Adrenal gland (tissue), 12 donors: Measurements from ENCODE around the gene DIAPH2. TPM values are rescaled to one million over a fixed set of nuclear protein-coding genes. Genes with fewer than 3 reads are reported as not detected.

Experiments used
- DNase-seq, 7 donors: peaks; one replicate each; pipeline ENCODE4 v3.0.0-alpha.2; 2019 to 2020
- H3K27ac ChIP-seq, 5 donors: fragments of 200-600 bp; sonication (generic) in 4 of 5; 1 replicate in 3 of 5; 2 replicates in 2 of 5; pipeline versions ENCODE4 v1.5.1 to v1.8.0; 2016 to 2020; ENCODE audit warnings: mild to moderate bottlenecking in 1 of 5
- H3K27me3 ChIP-seq: fragments of 200-600 bp; 2 replicates; pipeline ENCODE4 v1.8.0; 2021
- H3K36me3 ChIP-seq, 2 donors: fragments of 200-600 bp; replicated peaks in 1 of 2; 1 replicate in 1 of 2; 2 replicates in 1 of 2; pipeline versions ENCODE4 v1.5.1 to v1.8.0; 2018 to 2022
- H3K4me1 ChIP-seq, 2 donors: fragments of 200-600 bp; replicated peaks in 1 of 2; 1 replicate in 1 of 2; 2 replicates in 1 of 2; pipeline versions ENCODE4 v1.5.1 to v1.8.0; 2018 to 2021
- H3K4me3 ChIP-seq, 4 donors: fragments of 200-600 bp; sonication (generic) in 3 of 4; one replicate each; pipeline ENCODE4 v1.5.1; 2016 to 2018
- H3K9me3 ChIP-seq, 3 donors: fragments of 200-600 bp; sonication (generic) in 1 of 3; replicated peaks in 1 of 3; 1 replicate in 2 of 3; 2 replicates in 1 of 3; pipeline versions ENCODE4 v1.5.1 to v1.8.0; 2016 to 2021
- POLR2A ChIP-seq, 2 donors: fragments of 450-650 bp; IDR thresholded peaks; one replicate each; pipeline ENCODE4 v1.6.1; 2017; ENCODE audit warnings: antibody characterized with exemption in 2 of 2, mild to moderate bottlenecking in 2 of 2, moderate library complexity in 1 of 2
- WGBS, 4 donors: extraction: QIAGEN DNeasy Blood & Tissue Kit in 2 of 4; methylation state at CpG; one replicate each; pipeline versions ENCODE4 v1.1.5 to v1.1.7; 2013 to 2017; 5-methylcytosine and 5-hydroxymethylcytosine counted together
- intact Hi-C, 2 donors: fragments of 100-400 bp; cut with DNase I; formaldehyde crosslinking; loops; one replicate each; pipeline versions ENCODE4 v1.14.1 to v1.15.0; 2022 to 2023
- polyA plus RNA-seq, 3 donors: library from polyadenylated mRNA; stranded (reverse); fragments of 200-250 nt in 2 of 3; fragments of 350-450 nt in 1 of 3; fragmentation: Illumina TruSeq in 1 of 3; extraction: RNeasy Lipid Tissue Mini Kit (QIAGEN cat#74804) in 1 of 3; gene quantifications; one replicate each; pipeline ENCODE4 v1.2.3, GENCODE V29; 2013 to 2014
- total RNA-seq, 9 donors: library from RNA; depleted of rRNA in 4 of 9; stranded (reverse); fragments of >200 nt in 4 of 9; fragments of 120-200 nt in 1 of 9; fragmentation: NEBNext Ultra II Directional in 1 of 9; extraction: Animal tissue kit (Norgen Biotek cat#: 25700) in 1 of 9; gene quantifications; one replicate each; pipeline versions ENCODE4 v1.1.0 to v1.2.4, GENCODE V29; 2013 to 2023
- TF ChIP-seq, protein P1 (sequence below), 6 experiments: fragments of 450-650 bp in 4 of 6; fragments of 200-600 bp in 2 of 6; sonication (generic) in 1 of 6; IDR thresholded peaks; 1 replicate in 5 of 6; 2 replicates in 1 of 6; pipeline versions ENCODE4 v1.5.1 to v1.8.0; 2016 to 2021; ENCODE audit warnings: antibody characterized with exemption in 6 of 6, mild to moderate bottlenecking in 2 of 6, moderate library complexity in 1 of 6
- donor health status: healthy with polysubstance abuse.
- donor health status: Bipolar disorder and iron deficiency.
- donor health status: DM: yes; HTN: yes; CAD: no.
- donor health status: DM: no; HTN: no; CAD: no.
- donor health status: DM: no; HTN: no; CAD: no.
- donor health status: DM: yes; HTN: yes; CAD: no.

The DIAPH2 gene
- total and polyA plus RNA-seq, 12 donors: 3.2 to 33.3 (median 12.3) TPM

- H3K27ac ChIP-seq: no peak overlapping the region
- DNase-seq: no peak
- H3K36me3 ChIP-seq: no peaks in the 10 kb centered on the region
- no peaks in the 10 kb centered on the region for H3K9me3 ChIP-seq
- 78 to 93% (median 84%) methylated on average over 5 of the region's 5 CpGs for WGBS, 4 donors
- TF ChIP-seq POLR2A (IDR thresholded peaks at IDR 0.05): no peak
- TF ChIP-seq, protein P1, sequence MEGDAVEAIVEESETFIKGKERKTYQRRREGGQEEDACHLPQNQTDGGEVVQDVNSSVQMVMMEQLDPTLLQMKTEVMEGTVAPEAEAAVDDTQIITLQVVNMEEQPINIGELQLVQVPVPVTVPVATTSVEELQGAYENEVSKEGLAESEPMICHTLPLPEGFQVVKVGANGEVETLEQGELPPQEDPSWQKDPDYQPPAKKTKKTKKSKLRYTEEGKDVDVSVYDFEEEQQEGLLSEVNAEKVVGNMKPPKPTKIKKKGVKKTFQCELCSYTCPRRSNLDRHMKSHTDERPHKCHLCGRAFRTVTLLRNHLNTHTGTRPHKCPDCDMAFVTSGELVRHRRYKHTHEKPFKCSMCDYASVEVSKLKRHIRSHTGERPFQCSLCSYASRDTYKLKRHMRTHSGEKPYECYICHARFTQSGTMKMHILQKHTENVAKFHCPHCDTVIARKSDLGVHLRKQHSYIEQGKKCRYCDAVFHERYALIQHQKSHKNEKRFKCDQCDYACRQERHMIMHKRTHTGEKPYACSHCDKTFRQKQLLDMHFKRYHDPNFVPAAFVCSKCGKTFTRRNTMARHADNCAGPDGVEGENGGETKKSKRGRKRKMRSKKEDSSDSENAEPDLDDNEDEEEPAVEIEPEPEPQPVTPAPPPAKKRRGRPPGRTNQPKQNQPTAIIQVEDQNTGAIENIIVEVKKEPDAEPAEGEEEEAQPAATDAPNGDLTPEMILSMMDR (IDR thresholded peaks at IDR 0.05): no peak
- intact Hi-C loops: no loop called here
- H3K4me1 ChIP-seq: no peaks in the 10 kb centered on the region
- H3K27me3 ChIP-seq: no peaks in the 10 kb centered on the region
- no peak overlapping the region for H3K4me3 ChIP-seq
These were observed 380.4 kb downstream of the DIAPH2 start for GRCh38 chrX:97065066-97065465.

DNA sequence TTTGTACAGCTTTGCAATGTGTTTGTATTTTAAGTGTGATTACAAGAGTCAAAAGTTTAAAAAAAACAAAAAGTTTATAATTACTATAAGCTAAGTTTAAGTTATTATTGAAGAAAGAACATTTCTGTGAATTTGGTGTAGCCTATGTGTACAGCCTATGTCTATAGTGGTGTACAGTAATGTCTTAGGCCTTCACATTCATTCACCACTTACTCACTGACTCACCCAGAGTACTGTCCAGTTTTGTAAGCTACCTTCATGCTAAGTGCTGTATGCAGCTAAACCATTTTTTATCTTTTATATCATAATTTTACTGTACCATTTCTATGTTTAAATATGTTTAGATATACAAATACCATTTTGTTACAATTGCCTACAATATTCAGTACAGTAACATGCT lies 381.3 kb downstream of the DIAPH2 start:
- H3K27ac ChIP-seq: no peak overlapping the region
- H3K4me1 ChIP-seq: no peaks in the 10 kb centered on the region
- no peak overlapping the region for H3K4me3 ChIP-seq
- no peak for TF ChIP-seq POLR2A (IDR thresholded peaks at IDR 0.05)
- TF ChIP-seq, protein P1 (IDR thresholded peaks at IDR 0.05): no peak
- H3K9me3 ChIP-seq: no peaks in the 10 kb centered on the region
- no peak for DNase-seq
- intact Hi-C loops: no loop called here
- no peaks in the 10 kb centered on the region for H3K36me3 ChIP-seq
- H3K27me3 ChIP-seq: no peaks in the 10 kb centered on the region

GRCh38 chrX:97066381-97066780 lies 381.7 kb downstream of the DIAPH2 start:
- H3K9me3 ChIP-seq: no peaks in the 10 kb centered on the region
- no peak overlapping the region for H3K27ac ChIP-seq
- H3K27me3 ChIP-seq: no peaks in the 10 kb centered on the region
- intact Hi-C loops: no loop called here
- H3K4me1 ChIP-seq: no peaks in the 10 kb centered on the region
- WGBS, 4 donors: 64 to 90% (median 71%) methylated on average over 3 of the region's 3 CpGs
- no peak for TF ChIP-seq POLR2A (IDR thresholded peaks at IDR 0.05)
- TF ChIP-seq, protein P1 (IDR thresholded peaks at IDR 0.05): no peak
- no peak overlapping the region for H3K4me3 ChIP-seq
- no peaks in the 10 kb centered on the region for H3K36me3 ChIP-seq
- DNase-seq: no peak

DNA sequence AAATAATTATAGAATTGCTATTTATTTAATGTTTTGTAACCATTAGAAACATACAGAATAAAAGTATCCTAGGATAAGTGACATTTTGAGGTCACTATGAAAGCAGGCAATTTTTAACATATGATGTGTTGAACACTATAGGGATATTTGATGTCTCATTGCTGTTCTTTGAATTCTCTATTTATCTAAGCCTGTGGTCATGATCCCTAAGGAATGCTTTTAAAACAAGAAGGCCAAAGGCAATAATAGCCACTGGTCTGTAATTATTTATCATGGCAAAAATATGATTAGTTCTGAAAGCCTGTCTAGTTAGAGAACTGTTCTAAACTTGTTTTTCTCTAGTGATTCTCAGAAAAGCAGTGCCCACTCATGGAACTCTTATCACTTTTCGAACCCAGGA lies 385.7 kb downstream of the DIAPH2 start:
- TF ChIP-seq, protein P1 (IDR thresholded peaks at IDR 0.05): no peak
- TF ChIP-seq POLR2A (IDR thresholded peaks at IDR 0.05): no peak
- Histone ChIP-seq H3K9me3 (no peaks in the 10 kb centered on the region), H3K36me3 (no peaks in the 10 kb centered on the region), H3K27me3 (no peaks in the 10 kb centered on the region), H3K27ac (no peak overlapping the region), H3K4me3 (no peak overlapping the region), H3K4me1 (no peaks in the 10 kb centered on the region)
- DNase-seq: no peak
- 63 to 80% (median 65%) methylated on average over 1 of the region's 1 CpG for WGBS, 4 donors
- intact Hi-C loops: no loop called here
